ENCODE data around the gene DOK1.
A peak's percentile ranks its signal among the peaks of the same experiment; 100 is the strongest.

Gene DOK1

DNA sequence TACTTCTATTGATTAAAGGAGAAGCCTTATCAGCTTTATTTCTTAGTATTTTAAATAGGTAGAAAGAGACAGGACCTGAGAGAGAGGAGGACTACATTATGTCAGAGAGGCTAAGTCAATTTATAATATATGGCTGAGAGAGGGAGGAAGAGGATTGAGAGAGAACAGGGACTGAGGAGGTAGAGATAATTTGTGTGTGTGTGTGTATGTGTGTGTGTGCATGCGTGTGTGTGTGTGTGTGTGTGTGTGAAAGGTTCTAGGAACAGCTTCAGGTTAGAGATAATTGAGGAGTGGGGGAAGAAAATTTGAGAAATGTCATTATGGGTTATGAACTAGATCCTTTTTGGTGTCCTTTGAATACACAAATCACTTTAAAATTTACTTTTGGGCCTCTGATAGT, 15.2 kb downstream of the DOK1 start:
- no peak for DNase-seq (ENCODE audit: low read depth)

- DNase-seq (ENCODE audit: low read depth), result no peak
Measured at GRCh38 chr2:74571058-74571457, 16.5 kb downstream of the DOK1 start.

GRCh38 chr2:74572178-74572925, 17.8 kb downstream of the DOK1 start:
- no peak for DNase-seq (ENCODE audit: low read depth)

- DNase-seq (ENCODE audit: low read depth), result no peak
Measured at GRCh38 chr2:74573747-74574562, 19.4 kb downstream of the DOK1 start.

DNA sequence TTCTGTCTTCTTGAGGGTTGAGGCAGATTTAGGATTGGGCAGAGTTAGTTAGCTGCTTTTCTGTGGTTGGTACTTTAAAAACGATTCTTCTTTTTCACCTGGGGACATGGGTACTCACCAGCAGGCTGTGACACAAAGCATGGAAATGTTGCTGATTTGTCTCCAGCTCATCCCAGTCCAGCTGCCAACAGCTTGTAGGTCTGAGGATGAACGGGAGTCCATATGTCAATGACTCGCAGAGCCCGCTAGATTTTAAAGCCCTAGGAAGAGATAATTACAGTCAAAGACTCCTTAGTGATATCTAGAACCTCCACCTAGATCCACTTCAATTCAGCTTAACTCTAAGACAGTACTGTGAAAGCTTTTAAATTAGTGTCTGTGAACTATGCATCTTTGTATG, 20.8 kb downstream of the DOK1 start:
- DNase-seq (ENCODE audit: low read depth), result no peak

DNA sequence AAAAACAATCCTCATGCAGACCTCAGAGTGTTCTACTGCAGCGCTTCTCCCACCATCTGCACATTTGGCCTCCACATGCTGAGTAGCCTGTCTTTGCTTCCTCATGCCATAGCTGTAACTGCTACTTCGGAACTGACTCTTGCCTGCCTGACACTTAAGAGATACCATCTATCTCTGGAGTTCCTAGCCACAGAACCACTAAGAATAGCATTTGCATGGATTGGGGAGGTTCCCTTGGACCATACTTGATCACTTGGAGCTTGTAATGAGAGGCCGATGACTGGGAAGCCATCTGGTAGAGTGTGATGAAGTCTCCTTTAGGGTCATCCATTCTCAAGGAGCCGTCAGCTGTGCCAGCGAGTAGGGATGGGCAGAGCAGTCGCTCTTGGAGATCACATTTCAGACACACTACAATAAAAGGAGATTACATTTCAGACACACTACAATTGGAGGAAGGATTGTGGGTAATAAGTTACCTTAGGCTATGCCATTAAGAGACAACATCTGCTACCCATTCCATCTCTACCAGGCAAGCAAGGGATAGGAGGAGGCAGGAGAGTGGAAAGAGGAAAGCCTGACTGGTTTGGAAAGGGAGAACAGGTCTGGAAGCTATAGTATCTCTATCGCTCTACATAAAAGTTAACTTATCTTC, 21.8 kb downstream of the DOK1 start:
- DNase-seq (ENCODE audit: low read depth), result no peak

- no peak for DNase-seq (ENCODE audit: low read depth)
Measured at GRCh38 chr2:74576863-74577229, 22.3 kb downstream of the DOK1 start.

GRCh38 chr2:74577448-74577847, 22.9 kb downstream of the DOK1 start:
- DNase-seq (ENCODE audit: low read depth), result no peak

DNA sequence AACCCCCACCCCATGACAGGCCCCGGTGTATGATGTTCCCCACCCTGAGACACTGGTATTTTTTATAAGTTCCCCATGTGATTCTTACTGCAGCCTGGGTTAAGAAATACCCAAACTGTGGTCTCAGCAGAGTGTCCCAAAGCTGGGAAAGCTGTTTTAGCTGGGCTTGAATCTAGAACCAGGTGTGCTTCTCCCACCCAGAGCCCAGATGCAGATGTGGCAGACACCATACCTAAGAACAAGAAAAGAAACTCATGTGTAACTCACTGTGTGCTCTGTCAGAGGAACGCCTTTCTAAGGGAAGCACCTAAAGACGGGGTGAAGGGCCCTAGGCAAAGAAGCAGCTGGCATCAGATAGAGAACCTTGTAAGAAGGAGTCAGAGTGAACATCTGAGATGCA, 23.9 kb downstream of the DOK1 start:
- DNase-seq (ENCODE audit: low read depth), result no peak

- DNase-seq (ENCODE audit: low read depth), result no peak
Measured at GRCh38 chr2:74581463-74581862, 26.9 kb downstream of the DOK1 start.

- DNase-seq (ENCODE audit: low read depth), result no peak
Measured at GRCh38 chr2:74582184-74582583, 27.7 kb downstream of the DOK1 start.

DNA sequence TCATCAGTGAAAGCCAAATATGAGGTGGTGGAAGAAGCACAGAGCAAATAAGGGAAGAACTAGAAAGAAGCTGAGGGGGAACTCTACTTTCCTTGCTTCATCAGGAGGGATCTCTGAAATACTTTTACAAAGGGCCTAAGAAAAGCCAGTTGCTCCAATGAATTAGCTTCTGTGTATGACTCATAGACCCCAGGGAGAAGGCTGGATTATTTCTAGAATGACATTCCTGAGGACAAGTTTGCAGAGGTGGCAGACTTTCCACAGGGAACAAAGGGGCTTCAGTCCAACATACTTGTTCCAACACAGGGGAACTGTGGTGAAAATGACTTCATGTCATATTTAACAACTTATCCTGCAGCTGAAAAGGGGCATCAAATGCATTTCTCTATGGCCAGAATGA, 29.0 kb downstream of the DOK1 start:
- DNase-seq (ENCODE audit: low read depth), result no peak

DNA sequence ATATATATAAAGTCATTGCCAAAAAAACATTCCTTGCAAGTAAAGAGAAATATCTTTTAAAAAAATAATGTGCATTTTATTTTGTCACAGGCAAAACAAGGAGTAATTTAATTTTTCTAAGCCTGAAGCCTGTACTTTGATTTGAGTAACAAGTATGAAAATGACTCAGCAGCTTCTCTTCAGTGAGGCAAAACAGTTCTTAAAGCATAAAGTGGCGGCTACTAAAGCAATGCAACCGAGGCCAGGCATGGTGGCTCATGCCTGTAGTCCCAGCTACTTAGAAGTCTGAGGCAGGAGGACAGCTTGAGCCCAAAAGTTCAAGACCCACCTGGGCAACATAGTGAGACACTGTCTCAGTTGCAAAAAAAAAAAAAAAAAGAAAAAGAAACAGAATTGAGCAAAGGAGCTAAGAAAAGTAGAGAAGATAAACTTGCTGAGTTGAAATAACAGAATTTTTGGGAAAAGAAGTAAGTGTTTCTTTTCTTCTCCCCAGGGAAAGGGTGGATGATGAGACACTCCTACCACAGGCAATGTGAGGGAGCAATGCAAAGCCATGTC, 29.6 kb downstream of the DOK1 start:
- DNase-seq (ENCODE audit: low read depth), result no peak

DNA sequence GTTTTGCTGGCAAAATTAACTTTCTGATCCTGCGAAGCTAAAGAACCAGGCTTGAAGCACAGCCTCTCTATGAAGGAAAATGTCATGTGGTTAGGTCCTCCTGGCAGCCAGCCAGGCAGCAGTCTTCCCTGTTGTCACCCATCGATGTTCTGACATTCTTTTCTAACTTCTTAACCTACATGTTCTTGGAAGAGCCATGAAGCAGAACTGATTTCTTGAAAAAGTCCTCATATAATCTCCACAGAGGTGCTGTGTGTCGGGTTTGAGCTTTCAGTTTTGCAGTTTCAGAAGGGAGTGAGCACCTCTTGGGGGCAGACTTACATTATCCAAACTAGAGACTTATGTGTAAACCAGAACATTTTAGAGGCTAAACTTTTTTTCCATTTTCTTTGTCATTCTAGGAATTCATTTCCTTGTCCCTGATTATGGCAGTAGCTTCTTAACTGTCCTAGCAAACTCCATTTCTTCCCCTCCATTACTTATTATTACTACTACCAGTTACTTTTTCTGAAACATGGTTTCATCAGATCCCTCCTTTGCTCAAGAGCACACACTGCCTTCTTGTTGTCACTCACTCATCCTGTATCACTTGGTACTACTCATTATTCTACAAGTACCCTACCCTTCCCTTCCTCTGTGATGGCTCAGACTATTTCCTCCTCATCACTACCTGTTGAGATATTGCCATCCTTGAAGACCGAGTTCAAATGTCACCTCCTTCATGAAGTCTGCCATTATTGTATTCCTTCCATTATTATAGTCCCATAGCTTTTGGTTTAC, 31.1 kb downstream of the DOK1 start:
- DNase-seq (ENCODE audit: low read depth), result no peak

- DNase-seq (ENCODE audit: low read depth), result peak; percentile 26
Measured at GRCh38 chr2:74587664-74588277, 33.3 kb downstream of the DOK1 start.

DNA sequence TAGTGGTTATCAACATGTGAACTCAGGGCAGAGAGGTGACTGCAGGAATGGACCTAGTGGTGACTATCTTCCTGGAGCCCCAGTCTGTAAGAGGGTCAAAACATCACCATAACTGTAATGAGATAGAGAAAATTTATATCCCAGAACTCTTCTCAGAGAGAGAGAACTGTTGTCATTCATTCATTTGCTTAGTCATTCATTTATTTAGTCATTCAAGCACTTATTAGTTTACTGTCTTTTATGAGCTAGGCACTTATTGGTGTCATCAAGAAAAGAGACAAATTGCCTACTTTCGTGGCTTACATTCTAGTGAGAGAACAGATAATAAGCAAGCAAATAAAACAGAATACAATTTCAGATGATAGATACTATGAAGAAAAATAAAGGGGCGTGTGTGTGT, 34.1 kb downstream of the DOK1 start:
- no peak for DNase-seq (ENCODE audit: low read depth)

GRCh38 chr2:74593826-74594772, 39.6 kb downstream of the DOK1 start:
- DNase-seq (ENCODE audit: low read depth), result no peak

DNA sequence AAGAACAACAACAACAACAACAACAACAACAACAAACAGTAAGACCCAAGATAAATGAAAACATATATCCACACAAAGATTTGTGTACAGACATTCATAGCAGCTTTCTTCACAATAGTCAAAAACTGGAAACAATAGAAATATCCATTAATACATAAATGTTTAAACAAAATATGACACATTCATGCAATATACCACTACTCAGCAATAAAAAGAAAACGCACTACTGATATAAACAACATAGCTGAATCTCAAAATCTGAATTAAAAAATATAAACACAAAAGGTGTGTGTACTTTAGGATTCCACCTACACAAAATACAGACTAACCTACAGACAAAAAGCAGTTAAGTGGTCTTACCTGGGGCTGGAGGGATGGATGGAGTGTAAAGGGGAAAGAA, 42.1 kb downstream of the DOK1 start:
- no peak for DNase-seq (ENCODE audit: low read depth)

DNA sequence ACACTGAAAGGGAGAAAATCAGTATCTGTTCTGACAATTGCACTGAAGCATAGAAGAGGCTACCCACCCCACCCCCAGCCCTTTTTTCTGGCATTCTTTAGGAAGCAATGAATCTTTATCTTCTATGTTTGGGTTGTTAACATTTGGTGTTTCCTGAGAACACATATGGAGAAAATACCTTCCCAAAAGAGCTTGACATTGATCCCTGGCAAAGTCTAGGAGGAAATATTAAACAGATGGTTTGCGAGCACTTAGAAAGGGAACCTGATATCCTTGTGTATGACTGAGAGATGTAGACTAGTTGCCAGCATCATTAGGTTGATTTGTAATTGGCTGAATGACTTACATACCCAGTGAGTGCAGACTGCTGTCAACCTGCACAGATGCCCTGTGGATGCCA, 42.9 kb downstream of the DOK1 start:
- DNase-seq (ENCODE audit: low read depth), result no peak

DNA sequence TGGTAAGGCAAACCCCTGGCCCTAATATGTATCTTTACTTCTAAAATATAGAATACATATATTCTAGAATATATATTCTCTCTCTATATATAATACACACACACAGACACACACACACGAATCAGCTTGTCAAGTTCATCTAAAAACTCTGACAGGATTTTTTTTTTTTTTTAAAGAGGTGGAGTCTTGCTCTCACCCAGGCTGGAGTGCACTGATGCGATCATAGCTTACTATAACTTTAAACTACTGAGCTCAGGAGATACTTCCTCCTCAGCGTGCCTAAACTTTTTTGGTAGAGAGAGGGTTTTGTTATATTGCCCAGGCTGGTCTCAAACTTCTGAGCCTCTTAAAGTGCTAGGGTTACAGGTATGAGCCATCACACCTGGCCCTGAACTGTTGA, 45.2 kb downstream of the DOK1 start:
- DNase-seq (ENCODE audit: low read depth), result no peak

Measured in stimulated activated CD8-positive, alpha-beta memory T cell treated with anti-CD3 and anti-CD28 coated beads, Interleukin-15, amount 100 ng/mL, for 1 hour (primary cell).